Neural cell (in vitro differentiated cells): ENCODE data around the gene TUBB4B.

Experiments used
- EP300 ChIP-seq: fragments of 450-650 bp; conservative IDR thresholded peaks from 2 replicates; pipeline ENCODE4 v1.6.1; 2014; ENCODE audit warnings: antibody characterized with exemption, mild to moderate bottlenecking, moderate library complexity; ENCODE audit not compliant: poor library complexity, severe bottlenecking
- EZH2 ChIP-seq: fragments of 200-600, 300-800 bp; shearing (Covaris generic), sonication (generic); IDR thresholded peaks from 2 replicates; pipeline ENCODE4 v1.6.1; 2014; ENCODE audit warnings: antibody characterized with exemption, low read length, borderline replicate concordance, mild to moderate bottlenecking; ENCODE audit not compliant: insufficient read depth, poor library complexity, severe bottlenecking
- POLR2AphosphoS5 ChIP-seq: IDR thresholded peaks from 2 replicates; pipeline ENCODE4 v1.6.1; 2012
- RAD21 ChIP-seq: fragments of 450-650 bp; conservative IDR thresholded peaks from 2 replicates; pipeline ENCODE4 v1.6.1; 2014; ENCODE audit warnings: antibody characterized with exemption, mild to moderate bottlenecking, moderate library complexity
- SMC3 ChIP-seq: fragments of 450-650 bp; conservative IDR thresholded peaks from 2 replicates; pipeline ENCODE4 v1.6.1; 2014; ENCODE audit warnings: antibody characterized with exemption, mild to moderate bottlenecking, moderate library complexity; ENCODE audit not compliant: poor library complexity
- TAF1 ChIP-seq: IDR thresholded peaks from 2 replicates; pipeline ENCODE4 v1.6.1; 2012; ENCODE audit warnings: low read depth
- TF ChIP-seq, protein P1 (sequence below): fragments of 450-650 bp; IDR thresholded peaks from 2 replicates; pipeline ENCODE4 v1.5.1; 2014; ENCODE audit warnings: antibody characterized with exemption, mild to moderate bottlenecking, moderate library complexity; ENCODE audit not compliant: poor library complexity, severe bottlenecking
- TF ChIP-seq, protein P2 (sequence below): IDR thresholded peaks from 2 replicates; pipeline ENCODE4 v1.6.1; 2012; ENCODE audit warnings: borderline replicate concordance

DNA sequence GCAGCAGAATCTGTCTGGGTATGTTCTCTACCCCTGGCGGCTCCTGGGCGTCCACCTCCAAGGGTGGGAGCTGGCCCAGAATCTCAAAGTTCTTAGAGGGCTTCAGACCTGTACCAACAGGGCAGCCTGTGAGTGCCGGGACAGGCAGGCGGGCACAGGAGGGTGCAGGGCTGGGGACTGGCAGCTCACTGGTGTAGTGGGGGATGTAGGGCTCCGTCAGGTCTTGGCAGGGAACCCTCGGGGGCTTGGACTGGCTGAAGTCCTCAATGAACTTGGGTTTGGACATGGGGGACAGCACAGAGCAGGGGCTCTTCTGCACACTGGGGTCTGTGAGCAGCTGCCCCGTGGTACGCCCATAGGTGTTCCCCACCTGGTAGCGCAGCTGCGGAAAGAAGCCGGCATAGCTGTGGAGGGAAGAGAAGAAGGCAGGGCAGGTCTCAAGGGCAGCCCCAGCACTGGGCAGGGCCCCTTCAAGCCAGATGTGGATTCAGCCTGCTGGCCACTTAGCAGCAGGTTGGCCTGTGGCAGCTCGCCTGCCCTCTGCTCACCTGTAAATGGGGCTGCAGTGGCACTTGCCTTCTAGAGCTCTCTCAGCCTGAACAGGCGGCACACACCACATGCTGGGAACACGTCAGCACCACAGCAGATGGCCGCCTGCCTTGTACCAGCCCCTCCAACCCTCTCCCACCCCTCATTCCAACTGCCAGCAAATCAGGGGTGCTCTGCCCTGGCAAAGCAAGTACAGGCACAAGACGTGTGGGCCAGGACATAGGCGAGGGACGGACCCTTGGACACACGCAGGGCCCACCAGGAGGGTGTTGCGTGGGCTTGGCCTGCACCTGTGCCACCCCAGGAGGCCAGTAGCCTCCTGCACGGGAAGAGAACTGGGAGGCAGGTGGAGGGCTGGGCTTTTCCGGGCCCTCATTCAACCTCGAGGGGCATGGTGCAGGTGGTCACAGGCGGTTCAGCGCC, 4.6 kb downstream of the TUBB4B start:
- no peak for TF ChIP-seq EZH2
- no peak for TF ChIP-seq RAD21
- no peak for TF ChIP-seq EP300
- TF ChIP-seq TAF1, result no peak
- TF ChIP-seq POLR2AphosphoS5, result no peak
- TF ChIP-seq, protein P1, sequence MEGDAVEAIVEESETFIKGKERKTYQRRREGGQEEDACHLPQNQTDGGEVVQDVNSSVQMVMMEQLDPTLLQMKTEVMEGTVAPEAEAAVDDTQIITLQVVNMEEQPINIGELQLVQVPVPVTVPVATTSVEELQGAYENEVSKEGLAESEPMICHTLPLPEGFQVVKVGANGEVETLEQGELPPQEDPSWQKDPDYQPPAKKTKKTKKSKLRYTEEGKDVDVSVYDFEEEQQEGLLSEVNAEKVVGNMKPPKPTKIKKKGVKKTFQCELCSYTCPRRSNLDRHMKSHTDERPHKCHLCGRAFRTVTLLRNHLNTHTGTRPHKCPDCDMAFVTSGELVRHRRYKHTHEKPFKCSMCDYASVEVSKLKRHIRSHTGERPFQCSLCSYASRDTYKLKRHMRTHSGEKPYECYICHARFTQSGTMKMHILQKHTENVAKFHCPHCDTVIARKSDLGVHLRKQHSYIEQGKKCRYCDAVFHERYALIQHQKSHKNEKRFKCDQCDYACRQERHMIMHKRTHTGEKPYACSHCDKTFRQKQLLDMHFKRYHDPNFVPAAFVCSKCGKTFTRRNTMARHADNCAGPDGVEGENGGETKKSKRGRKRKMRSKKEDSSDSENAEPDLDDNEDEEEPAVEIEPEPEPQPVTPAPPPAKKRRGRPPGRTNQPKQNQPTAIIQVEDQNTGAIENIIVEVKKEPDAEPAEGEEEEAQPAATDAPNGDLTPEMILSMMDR, result no peak
- no peak for TF ChIP-seq SMC3
- TF ChIP-seq, protein P2, sequence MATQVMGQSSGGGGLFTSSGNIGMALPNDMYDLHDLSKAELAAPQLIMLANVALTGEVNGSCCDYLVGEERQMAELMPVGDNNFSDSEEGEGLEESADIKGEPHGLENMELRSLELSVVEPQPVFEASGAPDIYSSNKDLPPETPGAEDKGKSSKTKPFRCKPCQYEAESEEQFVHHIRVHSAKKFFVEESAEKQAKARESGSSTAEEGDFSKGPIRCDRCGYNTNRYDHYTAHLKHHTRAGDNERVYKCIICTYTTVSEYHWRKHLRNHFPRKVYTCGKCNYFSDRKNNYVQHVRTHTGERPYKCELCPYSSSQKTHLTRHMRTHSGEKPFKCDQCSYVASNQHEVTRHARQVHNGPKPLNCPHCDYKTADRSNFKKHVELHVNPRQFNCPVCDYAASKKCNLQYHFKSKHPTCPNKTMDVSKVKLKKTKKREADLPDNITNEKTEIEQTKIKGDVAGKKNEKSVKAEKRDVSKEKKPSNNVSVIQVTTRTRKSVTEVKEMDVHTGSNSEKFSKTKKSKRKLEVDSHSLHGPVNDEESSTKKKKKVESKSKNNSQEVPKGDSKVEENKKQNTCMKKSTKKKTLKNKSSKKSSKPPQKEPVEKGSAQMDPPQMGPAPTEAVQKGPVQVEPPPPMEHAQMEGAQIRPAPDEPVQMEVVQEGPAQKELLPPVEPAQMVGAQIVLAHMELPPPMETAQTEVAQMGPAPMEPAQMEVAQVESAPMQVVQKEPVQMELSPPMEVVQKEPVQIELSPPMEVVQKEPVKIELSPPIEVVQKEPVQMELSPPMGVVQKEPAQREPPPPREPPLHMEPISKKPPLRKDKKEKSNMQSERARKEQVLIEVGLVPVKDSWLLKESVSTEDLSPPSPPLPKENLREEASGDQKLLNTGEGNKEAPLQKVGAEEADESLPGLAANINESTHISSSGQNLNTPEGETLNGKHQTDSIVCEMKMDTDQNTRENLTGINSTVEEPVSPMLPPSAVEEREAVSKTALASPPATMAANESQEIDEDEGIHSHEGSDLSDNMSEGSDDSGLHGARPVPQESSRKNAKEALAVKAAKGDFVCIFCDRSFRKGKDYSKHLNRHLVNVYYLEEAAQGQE, result no peak
